ENCODE measurements around the gene MIOX. TPM values are rescaled to one million over a fixed set of nuclear protein-coding genes. Genes with fewer than 3 reads are reported as not detected.

MIOX gene
- total RNA-seq, 1 experiment from 2014 or later, result not detected

GRCh38 chr22:50483106-50483505 lies 3.6 kb upstream of the MIOX start:
- no TSS peak for BruUV-seq (replicated peaks)
- Histone ChIP-seq H3K4me3 (ENCODE audit: low read depth, low read length) (no peak overlapping the region), H3K36me3 (ENCODE audit: control insufficient read depth, insufficient read depth, low read length) (no peaks in the 10 kb centered on the region), H3K9me3 (no peaks in the 10 kb centered on the region), H3K4me1 (peaks cover 15% of the 10 kb centered on the region), H3K27me3 (replicated peaks; ENCODE audit: control insufficient read depth, insufficient read depth, low read length) (no peaks in the 10 kb centered on the region)
- Mint-ChIP-seq H3K27me3 (ENCODE audit: insufficient read depth, unreplicated experiment) (no peaks in the 10 kb centered on the region), H3K27ac (ENCODE audit: unreplicated experiment) (no peak overlapping the region), H3K4me3 (ENCODE audit: unreplicated experiment) (peak overlapping the region; percentile 24), H3K9me3 (ENCODE audit: unreplicated experiment) (no peaks in the 10 kb centered on the region), H3K4me1 (ENCODE audit: low read depth, unreplicated experiment) (peaks cover 14% of the 10 kb centered on the region), H3K36me3 (ENCODE audit: insufficient read depth, unreplicated experiment) (peaks cover 22% of the 10 kb centered on the region)
- DNase-seq, result no peak
- intact Hi-C loops (cut with micrococcal nuclease; ENCODE audit: unreplicated experiment), result no loop called here
- no peak for TF ChIP-seq CTCF (IDR thresholded peaks at IDR 0.05; ENCODE audit: insufficient read depth in 1 of 2, low read depth in 1 of 2, low read length in 1 of 2, severe bottlenecking in 1 of 2, unreplicated experiment in 1 of 2)
- POLR2A ChIA-PET, result interaction anchor here (0.6 kb wide), 1 partner anchor 129 kb away, joined by 3 read pairs; no protein-coding TSS in a partner anchor
- CTCF ChIA-PET, result no interaction called here

- Histone ChIP-seq H3K4me3 (ENCODE audit: low read depth, low read length) (no peak overlapping the region), H3K36me3 (ENCODE audit: control insufficient read depth, insufficient read depth, low read length) (no peaks in the 10 kb centered on the region), H3K4me1 (peaks cover 15% of the 10 kb centered on the region), H3K9me3 (no peaks in the 10 kb centered on the region), H3K27me3 (replicated peaks; ENCODE audit: control insufficient read depth, insufficient read depth, low read length) (no peaks in the 10 kb centered on the region)
- no peak for DNase-seq
- Mint-ChIP-seq H3K4me1 (ENCODE audit: low read depth, unreplicated experiment) (peaks cover 14% of the 10 kb centered on the region), H3K36me3 (ENCODE audit: insufficient read depth, unreplicated experiment) (peaks cover 22% of the 10 kb centered on the region), H3K4me3 (ENCODE audit: unreplicated experiment) (no peak overlapping the region), H3K27me3 (ENCODE audit: insufficient read depth, unreplicated experiment) (no peaks in the 10 kb centered on the region), H3K9me3 (ENCODE audit: unreplicated experiment) (no peaks in the 10 kb centered on the region), H3K27ac (ENCODE audit: unreplicated experiment) (no peak overlapping the region)
- intact Hi-C loops (cut with micrococcal nuclease; ENCODE audit: unreplicated experiment), result no loop called here
- BruUV-seq (replicated peaks), result no TSS peak
- POLR2A ChIA-PET, result interaction anchor here (0.8 kb wide), 1 partner anchor 42 kb away, joined by 8 read pairs; the partner anchor contains the start of gene SCO2
- CTCF ChIA-PET, result no interaction called here
- TF ChIP-seq CTCF (IDR thresholded peaks at IDR 0.05; ENCODE audit: insufficient read depth in 1 of 2, low read depth in 1 of 2, low read length in 1 of 2, severe bottlenecking in 1 of 2, unreplicated experiment in 1 of 2), result no peak
These were observed 3.1 kb upstream of the MIOX start for GRCh38 chr22:50483556-50483955.

GRCh38 chr22:50483977-50484853 lies 2.4 kb upstream of the MIOX start:
- Histone ChIP-seq H3K27me3 (replicated peaks; ENCODE audit: control insufficient read depth, insufficient read depth, low read length) (no peaks in the 10 kb centered on the region), H3K4me1 (peaks cover 15% of the 10 kb centered on the region), H3K9me3 (no peaks in the 10 kb centered on the region), H3K4me3 (ENCODE audit: low read depth, low read length) (no peak overlapping the region), H3K36me3 (ENCODE audit: control insufficient read depth, insufficient read depth, low read length) (no peaks in the 10 kb centered on the region)
- Mint-ChIP-seq H3K4me3 (ENCODE audit: unreplicated experiment) (no peak overlapping the region), H3K27ac (ENCODE audit: unreplicated experiment) (no peak overlapping the region), H3K27me3 (ENCODE audit: insufficient read depth, unreplicated experiment) (no peaks in the 10 kb centered on the region), H3K4me1 (ENCODE audit: low read depth, unreplicated experiment) (peaks cover 14% of the 10 kb centered on the region), H3K9me3 (ENCODE audit: unreplicated experiment) (no peaks in the 10 kb centered on the region), H3K36me3 (ENCODE audit: insufficient read depth, unreplicated experiment) (peaks cover 22% of the 10 kb centered on the region)
- POLR2A ChIA-PET, result interaction anchor here (0.8 kb wide), 1 partner anchor 41 kb away, joined by 8 read pairs; the partner anchor contains the start of gene SCO2
- CTCF ChIA-PET, result no interaction called here
- no TSS peak for BruUV-seq (replicated peaks)
- DNase-seq, result peak in 1 of 2 experiments; percentile 32
- intact Hi-C loops (cut with micrococcal nuclease; ENCODE audit: unreplicated experiment), result loop anchor here (2.0 kb wide), 1 partner anchor 15 kb away; no protein-coding TSS in a partner anchor
- TF ChIP-seq CTCF (IDR thresholded peaks at IDR 0.05; ENCODE audit: insufficient read depth in 1 of 2, low read depth in 1 of 2, low read length in 1 of 2, severe bottlenecking in 1 of 2, unreplicated experiment in 1 of 2), result no peak

All from Caco-2 (cell line).